HG03558 (cell line): Measurements from ENCODE around the gene MAD2L2.

ENCODE experiments used
- ATAC-seq: cut with Tn5 transposase; IDR thresholded peaks from one replicate; pipeline ENCODE4 v1.9.1; 2021; ENCODE audit warnings: moderate number of reproducible peaks; ENCODE audit not compliant: unreplicated experiment; ENCODE audit errors: extremely low read depth

Gene MAD2L2

DNA sequence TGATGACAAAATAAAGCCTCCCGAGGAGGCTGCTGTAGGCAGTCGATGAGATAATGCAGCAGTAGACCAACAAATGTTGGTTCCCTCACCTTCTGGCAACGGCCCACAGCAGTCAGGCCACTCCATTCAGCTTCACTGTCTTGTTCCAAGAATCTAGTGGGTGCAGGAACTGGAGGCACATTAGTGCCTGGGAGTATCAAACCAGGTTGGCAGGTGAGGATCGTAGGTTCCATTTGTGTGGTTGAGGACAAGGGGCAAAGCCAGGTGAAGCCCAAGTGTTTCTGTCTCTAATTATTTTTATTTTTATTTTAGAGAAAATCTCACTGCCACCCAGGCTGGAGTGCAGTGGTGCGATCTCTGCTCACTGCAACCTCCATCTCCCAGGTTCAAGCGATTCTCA lies 40.0 kb downstream of the MAD2L2 start:
- ATAC-seq, result no peak

DNA sequence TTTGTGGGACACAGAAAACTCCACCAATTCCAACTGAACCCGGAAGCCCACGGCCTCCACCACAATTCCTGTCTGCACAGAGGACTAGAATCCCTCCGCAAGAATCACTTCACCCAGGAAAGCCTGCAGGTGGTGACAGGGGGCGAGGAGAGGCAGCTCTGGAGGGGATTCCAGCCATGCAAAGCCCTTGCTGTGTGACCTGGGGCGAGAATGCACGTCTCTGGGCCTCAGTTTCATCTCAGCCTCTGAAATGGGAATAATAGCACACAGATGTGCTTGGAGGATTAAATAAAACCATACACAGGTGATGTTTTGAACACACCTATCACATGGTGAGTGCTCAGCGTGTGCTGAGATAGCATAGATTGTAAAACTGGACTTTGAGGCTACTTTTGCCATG lies 40.8 kb downstream of the MAD2L2 start:
- ATAC-seq, result no peak

DNA sequence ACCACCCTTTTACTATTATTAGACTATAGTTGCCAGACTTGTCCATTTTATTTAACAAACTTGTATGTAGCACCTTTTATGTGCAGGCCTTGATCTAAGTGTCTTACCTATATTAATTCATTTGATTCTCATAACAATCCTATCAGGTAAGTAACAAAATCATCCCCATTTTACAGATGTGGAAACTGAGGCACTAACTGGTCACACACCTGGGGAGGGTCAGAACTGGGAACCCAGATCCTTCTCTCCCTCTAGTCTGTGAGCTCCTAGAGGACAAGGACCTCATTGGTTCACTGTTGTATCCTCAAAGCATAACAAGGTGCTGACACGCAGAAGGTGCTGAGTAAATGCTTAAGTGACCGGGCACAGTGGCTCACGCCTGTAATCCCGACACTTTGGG lies 41.6 kb downstream of the MAD2L2 start:
- no peak for ATAC-seq

DNA sequence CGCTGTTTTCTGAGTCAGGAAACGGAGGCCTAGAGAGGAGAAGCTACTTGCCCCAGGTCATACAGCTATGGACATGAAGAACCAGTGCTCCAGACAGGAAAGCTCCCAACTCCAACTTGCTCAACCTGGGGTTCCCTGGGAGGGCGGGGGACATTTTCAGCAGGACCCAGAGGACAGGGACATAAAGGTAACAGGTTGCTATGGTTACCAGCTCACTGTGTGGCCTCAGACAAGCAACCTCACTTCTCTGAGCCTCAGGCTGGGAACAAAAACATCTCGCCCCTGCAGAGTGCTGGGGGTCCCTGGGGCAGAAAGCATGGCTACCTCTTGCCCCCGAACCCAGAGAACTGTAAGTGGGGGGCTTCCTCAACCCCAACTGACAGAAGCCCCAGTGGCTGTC lies 42.8 kb downstream of the MAD2L2 start:
- ATAC-seq, result no peak

DNA sequence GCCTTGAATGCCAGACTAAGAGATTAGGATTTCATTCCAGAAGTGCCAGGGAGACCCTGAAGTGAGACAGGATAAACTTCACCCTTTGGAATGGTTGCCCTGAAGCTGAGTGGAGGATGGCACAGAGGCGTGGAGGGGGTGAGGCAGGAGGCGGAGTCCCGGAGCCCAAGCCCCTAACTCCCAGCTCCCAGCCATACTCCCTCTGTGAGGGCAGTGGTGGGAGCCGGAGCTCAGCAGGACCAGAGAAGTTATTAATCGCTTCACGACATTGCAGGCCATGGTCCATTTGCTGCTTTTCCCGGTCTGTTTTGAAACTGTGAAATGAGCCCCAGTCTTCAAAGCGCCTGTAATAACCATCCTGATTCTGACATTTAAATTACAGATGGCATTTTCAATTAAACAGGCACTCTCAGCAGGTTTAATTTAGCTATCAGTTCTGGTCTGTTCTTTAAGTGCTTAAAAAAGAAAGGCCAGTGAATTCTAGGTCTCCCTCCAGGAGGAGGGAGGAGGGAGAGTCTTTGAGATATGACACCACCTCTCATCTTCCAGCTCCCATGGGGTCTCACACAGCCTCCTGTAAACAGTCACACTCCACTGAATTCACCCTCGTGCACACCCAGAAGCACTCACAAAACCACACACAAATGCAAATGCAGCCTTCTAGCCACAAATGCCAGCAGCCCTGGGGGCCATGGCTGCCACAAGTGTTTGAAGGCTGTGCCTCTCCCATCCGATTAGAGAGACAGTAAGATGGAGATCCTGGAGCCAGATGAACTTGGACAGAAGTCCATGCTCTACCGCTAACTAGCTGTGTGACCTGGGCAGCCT lies 46.4 kb downstream of the MAD2L2 start:
- no peak for ATAC-seq

DNA sequence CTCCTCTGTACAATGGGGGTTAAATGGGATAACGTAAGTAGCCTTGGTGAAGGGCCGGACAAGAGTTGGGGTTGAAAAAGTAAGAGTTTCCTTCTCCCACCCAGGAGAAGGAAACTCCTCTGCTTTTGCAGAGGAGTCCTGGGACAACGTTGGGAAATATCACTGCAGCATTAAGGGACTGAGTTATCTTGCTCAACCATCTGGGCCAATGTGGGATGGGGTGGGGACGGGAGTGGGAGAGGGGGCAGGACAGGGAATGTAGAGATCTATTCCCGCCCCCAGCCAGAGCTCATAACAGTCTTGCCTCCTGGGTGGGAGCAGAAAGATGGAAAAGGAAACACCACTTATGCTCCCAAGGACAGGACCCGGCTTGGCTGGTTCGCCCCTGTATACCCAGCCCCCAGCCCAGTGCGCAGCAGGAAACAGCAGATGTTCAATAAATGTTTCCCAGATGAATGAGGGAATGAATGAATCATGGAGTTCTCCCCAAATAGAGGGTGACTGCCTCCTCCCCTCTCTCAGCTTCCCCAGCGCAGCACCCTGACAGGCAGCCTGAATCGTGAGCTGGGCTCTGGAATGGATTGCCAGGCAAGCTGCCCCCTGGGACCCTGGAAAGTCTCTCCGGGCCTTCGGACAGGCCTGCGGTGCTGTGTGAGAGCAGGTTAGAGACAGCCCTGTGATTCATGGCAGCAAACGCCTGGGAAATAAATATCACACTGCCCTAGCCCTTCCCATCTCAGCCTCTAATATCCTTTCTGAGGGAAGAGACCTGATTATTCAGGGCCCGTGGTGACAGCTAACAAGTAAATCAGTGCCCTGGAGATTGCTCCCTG lies 51.5 kb downstream of the MAD2L2 start:
- ATAC-seq, result no peak

DNA sequence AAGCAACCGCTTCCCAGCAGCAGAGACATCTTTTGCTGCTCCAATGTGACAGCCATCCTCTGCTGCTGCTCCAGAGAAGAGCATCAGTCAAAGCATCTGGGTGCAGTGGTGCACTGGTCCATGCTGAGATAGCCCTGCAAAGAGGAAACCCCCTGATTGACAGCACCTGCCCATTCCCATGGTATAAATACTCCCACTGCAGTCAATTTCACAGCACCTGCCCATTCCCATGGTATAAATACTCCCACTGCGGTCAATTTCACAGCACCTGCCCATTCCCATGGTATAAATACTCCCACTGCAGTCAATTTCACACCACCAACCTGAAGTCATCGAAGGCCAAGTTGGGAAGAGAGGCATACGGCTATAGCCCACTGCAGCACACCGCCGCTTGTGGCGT lies 52.2 kb downstream of the MAD2L2 start:
- no peak for ATAC-seq

DNA sequence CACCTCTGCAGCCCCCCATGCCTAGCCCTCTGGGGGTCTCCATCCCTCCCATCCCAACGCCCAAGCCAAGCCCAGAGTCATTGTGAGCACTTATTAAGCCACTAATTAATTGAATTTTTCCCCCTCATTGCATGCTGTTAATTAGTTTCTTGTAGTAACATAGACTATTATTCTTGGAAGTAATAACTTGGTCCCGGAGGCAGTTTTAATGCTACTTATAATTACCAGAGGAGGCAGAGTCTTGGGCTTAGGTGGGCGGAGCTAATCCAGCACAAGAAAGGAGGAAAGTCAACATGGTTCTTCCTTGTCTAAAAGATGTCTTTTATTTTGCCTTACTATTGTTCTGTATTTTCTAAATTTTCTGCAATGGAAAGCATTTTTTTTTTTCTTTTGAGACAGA lies 54.4 kb downstream of the MAD2L2 start:
- ATAC-seq, result no peak
